ENCODE measurements around the gene ABLIM1.

DNA sequence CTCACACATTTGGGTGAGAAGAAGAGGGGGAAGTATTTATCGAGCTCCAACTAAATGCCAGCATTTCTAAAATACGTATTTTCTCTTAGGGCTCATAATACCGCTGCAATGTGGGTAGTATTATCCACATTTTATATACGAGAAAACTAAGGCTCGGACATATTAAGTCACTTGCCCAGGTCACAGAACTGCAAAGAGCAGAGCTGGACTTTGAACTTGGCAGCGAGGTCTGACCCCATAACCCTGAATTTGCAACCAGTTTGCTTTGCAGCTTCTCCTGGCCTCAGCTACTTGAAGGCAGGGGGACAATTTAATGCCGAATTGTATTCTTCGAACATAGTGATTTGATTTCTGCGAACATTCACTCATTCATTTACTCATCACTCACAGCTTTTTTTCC is 7.2 kb downstream of the ABLIM1 start:
- TF ChIP-seq, protein P1, sequence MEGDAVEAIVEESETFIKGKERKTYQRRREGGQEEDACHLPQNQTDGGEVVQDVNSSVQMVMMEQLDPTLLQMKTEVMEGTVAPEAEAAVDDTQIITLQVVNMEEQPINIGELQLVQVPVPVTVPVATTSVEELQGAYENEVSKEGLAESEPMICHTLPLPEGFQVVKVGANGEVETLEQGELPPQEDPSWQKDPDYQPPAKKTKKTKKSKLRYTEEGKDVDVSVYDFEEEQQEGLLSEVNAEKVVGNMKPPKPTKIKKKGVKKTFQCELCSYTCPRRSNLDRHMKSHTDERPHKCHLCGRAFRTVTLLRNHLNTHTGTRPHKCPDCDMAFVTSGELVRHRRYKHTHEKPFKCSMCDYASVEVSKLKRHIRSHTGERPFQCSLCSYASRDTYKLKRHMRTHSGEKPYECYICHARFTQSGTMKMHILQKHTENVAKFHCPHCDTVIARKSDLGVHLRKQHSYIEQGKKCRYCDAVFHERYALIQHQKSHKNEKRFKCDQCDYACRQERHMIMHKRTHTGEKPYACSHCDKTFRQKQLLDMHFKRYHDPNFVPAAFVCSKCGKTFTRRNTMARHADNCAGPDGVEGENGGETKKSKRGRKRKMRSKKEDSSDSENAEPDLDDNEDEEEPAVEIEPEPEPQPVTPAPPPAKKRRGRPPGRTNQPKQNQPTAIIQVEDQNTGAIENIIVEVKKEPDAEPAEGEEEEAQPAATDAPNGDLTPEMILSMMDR (IDR thresholded peaks at IDR 0.05), result no peak
- TF ChIP-seq POLR2A (IDR thresholded peaks at IDR 0.05), result no peak

Measured in transverse colon (tissue), 3 donors.